ENCODE results near the gene SERPINE2. TPM values are rescaled to one million over a fixed set of nuclear protein-coding genes. Genes with fewer than 3 reads are reported as not detected.

Gene SERPINE2
- polyA plus RNA-seq, 3 donors from 2014 or later = 17.9 to 20.3 (median 18.7) TPM

DNA sequence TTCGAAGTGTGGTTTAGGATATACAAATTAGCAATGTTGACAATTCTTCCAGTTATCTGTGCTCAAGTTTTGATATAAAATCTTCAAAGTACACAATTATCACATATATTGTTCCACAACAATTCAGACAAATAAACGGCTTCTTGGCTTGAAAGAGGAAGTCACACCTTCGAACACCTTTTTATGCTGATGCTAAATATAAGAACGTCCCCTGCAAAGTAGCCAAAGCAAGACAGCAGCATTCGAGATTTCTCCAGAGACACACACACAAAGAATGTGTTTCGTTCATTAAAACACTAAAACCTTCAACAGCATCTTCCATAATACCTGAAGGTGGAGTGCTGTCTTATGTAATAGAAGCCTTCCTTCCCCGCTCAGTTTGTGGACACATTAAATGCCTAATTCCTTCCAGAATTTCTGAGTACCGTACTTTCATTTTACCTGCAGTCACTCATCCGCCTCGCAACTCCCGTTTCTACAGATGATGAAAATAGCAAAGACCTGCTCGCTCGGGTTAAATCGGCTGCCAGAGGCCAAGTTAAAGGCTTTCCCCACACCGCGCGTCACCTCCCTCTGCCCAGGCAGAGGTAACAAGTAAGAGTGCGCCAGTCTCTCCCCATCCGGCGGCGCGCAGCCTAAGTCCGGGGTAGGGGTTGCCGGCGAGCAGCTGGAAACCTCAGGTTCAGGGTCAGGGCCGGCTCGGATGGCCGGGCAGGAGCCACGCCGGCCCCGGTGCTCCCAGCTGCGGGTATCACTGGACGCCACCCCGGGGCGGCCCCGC, 847 bp downstream of the SERPINE2 start:
- Mint-ChIP-seq H3K4me1 (peaks cover 18 to 38% of the 10 kb centered on the region in 2 donors), H3K4me3 (peak overlapping the region; percentile 90 to 98 (median 93)), H3K27ac (peak overlapping the region in 5 of 6 donors; percentile 10 to 58 (median 40)), H3K9me3 (no peaks in the 10 kb centered on the region), H3K36me3 (peaks cover 0 to 2% (median 0%) of the 10 kb centered on the region in 3 donors), H3K27me3 (ENCODE audit: low read depth in 3 of 3) (peaks cover 14 to 33% (median 19%) of the 10 kb centered on the region in 3 donors)
- peak; percentile 39 to 46 (median 45) for DNase-seq

DNA sequence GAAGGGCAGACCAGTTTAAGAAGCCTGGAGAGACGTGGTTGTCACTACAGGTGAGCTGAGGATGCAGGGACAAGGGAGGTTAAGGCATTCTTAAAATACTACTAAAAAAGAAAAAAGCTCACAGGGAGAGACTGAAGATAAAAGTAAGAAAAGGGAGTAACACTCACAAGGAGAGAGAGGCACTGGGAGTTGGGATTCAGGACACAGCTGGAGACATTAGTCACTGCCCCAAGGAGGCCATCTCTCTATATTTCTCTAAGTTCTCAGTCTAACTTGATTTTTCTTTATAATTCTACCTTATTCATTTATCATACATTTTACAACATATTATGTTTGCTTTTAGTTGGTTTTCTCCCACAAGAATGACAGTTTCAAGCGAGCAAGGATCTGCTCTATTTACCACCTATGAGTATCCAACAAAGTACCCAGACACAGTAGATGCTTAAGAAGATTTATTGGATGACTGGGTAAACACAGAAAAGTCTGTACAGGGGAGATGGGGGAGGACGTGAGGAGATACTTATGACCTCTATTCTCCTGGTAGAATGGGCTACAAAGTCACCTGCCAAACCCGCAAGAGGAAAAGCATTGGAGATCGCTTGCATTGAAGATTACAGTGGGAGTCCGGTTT, 2.2 kb downstream of the SERPINE2 start:
- Mint-ChIP-seq H3K4me3 (peak overlapping the region in 4 of 5 donors; percentile 10 to 67 (median 37)), H3K36me3 (peaks cover 0 to 2% (median 0%) of the 10 kb centered on the region in 3 donors), H3K27me3 (ENCODE audit: low read depth in 3 of 3) (peaks cover 11 to 33% (median 16%) of the 10 kb centered on the region in 3 donors), H3K4me1 (peaks cover 18 to 38% of the 10 kb centered on the region in 2 donors), H3K27ac (no peak overlapping the region), H3K9me3 (no peaks in the 10 kb centered on the region)
- DNase-seq = no peak

DNA sequence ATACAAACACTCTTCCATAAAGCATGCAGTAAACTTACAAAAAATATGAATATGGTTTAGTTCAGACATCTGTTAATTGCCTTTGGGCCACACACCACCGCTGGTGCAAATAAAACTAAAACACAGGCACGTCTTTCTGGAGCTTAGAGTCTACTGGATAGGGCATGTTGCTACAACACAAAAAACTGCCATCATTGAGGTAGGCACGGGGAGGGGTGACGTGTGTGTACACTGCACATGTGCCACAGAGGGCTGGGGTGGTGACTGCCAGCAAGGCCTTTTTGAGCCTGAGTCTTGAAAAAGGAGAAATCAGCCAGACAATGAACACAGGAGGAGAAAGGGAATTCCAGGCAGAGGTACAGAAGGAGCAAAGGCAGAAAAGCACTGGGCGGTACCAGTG, 5.1 kb downstream of the SERPINE2 start:
- Mint-ChIP-seq H3K27me3 (ENCODE audit: low read depth in 3 of 3) (peaks cover 11 to 26% (median 16%) of the 10 kb centered on the region in 3 donors), H3K9me3 (no peaks in the 10 kb centered on the region), H3K4me3 (no peak overlapping the region), H3K4me1 (peaks cover 16 to 33% of the 10 kb centered on the region in 2 donors), H3K36me3 (peaks cover 0 to 2% (median 0%) of the 10 kb centered on the region in 3 donors), H3K27ac (peak overlapping the region in 1 of 6 donors; percentile 4)
- no peak for DNase-seq

- no peak overlapping the region for H3K27ac Mint-ChIP-seq
- H3K36me3 Mint-ChIP-seq = peaks cover 0 to 2% (median 0%) of the 10 kb centered on the region in 3 donors
- H3K9me3 Mint-ChIP-seq = no peaks in the 10 kb centered on the region
- H3K4me1 Mint-ChIP-seq = peaks cover 16 to 33% of the 10 kb centered on the region in 2 donors
- H3K4me3 Mint-ChIP-seq = no peak overlapping the region
- no peak for DNase-seq
- H3K27me3 Mint-ChIP-seq (ENCODE audit: low read depth in 3 of 3) = peaks cover 11 to 26% (median 16%) of the 10 kb centered on the region in 3 donors
Observed at GRCh38 chr2:224033601-224034000, 5.5 kb downstream of the SERPINE2 start.

DNA sequence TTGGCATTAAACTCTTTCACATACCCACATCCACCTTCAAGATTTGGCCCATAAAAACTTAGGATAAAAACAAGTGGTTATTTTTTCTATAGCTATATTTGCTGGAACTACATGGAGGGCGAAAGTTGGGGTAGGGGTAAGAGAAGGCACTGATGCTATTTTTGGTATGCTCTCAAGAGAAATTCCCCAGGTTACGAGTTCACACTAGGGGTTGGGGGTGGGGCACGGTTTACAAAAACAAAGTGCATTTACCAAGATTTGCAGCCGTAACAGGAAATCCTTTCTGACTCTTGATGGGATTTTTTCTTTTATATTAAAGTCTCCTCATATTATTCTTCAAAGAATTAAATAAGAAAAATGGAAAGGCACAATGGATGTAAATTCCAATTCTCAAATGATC, 6.8 kb downstream of the SERPINE2 start:
- peaks cover 0 to 2% (median 0%) of the 10 kb centered on the region in 3 donors for H3K36me3 Mint-ChIP-seq
- H3K27ac Mint-ChIP-seq = no peak overlapping the region
- H3K4me3 Mint-ChIP-seq = no peak overlapping the region
- no peak for DNase-seq
- peaks cover 16 to 31% of the 10 kb centered on the region in 2 donors for H3K4me1 Mint-ChIP-seq
- no peaks in the 10 kb centered on the region for H3K9me3 Mint-ChIP-seq
- H3K27me3 Mint-ChIP-seq (ENCODE audit: low read depth in 3 of 3) = peaks cover 8 to 19% (median 16%) of the 10 kb centered on the region in 3 donors

GRCh38 chr2:224031358-224031970, 7.6 kb downstream of the SERPINE2 start:
- Mint-ChIP-seq H3K4me3 (no peak overlapping the region), H3K27ac (no peak overlapping the region), H3K4me1 (peaks cover 22 to 31% of the 10 kb centered on the region in 2 donors), H3K9me3 (no peaks in the 10 kb centered on the region), H3K27me3 (ENCODE audit: low read depth in 3 of 3) (peaks cover 6 to 16% (median 14%) of the 10 kb centered on the region in 3 donors), H3K36me3 (peaks cover 0 to 2% (median 0%) of the 10 kb centered on the region in 3 donors)
- DNase-seq = no peak

- H3K27me3 Mint-ChIP-seq (ENCODE audit: low read depth in 3 of 3) = peaks cover 8 to 13% (median 13%) of the 10 kb centered on the region in 3 donors
- no peaks in the 10 kb centered on the region for H3K9me3 Mint-ChIP-seq
- H3K4me3 Mint-ChIP-seq = no peak overlapping the region
- peaks cover 0 to 2% (median 0%) of the 10 kb centered on the region in 3 donors for H3K36me3 Mint-ChIP-seq
- no peak overlapping the region for H3K27ac Mint-ChIP-seq
- H3K4me1 Mint-ChIP-seq = peaks cover 29 to 38% of the 10 kb centered on the region in 2 donors
- no peak for DNase-seq
Observed at GRCh38 chr2:224030786-224031185, 8.3 kb downstream of the SERPINE2 start.

DNA sequence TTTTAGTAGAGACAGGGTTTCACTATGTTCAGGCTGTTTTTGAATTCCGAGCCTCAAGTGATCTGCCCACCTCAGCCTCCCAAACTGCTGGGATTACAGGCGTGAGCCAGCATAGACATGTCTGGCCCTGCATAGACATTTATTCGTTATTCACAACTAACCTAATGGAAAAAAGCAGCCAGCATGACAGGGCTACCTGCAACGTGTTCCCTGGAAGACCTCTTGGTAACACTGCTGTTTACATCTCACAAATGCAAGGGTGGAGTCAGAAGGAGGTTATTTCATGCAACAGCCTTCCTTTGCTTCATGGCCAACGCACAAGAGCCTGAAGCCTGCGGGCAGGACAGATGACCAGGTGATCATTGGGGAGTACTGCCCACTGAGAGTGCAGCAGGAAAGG, 9.2 kb downstream of the SERPINE2 start:
- peaks cover 0 to 2% (median 0%) of the 10 kb centered on the region in 3 donors for H3K36me3 Mint-ChIP-seq
- H3K27ac Mint-ChIP-seq = no peak overlapping the region
- peaks cover 8 to 12% (median 8%) of the 10 kb centered on the region in 3 donors for H3K27me3 Mint-ChIP-seq (ENCODE audit: low read depth in 3 of 3)
- no peak for DNase-seq
- no peak overlapping the region for H3K4me3 Mint-ChIP-seq
- H3K9me3 Mint-ChIP-seq = no peaks in the 10 kb centered on the region
- peaks cover 38 to 47% of the 10 kb centered on the region in 2 donors for H3K4me1 Mint-ChIP-seq

DNA sequence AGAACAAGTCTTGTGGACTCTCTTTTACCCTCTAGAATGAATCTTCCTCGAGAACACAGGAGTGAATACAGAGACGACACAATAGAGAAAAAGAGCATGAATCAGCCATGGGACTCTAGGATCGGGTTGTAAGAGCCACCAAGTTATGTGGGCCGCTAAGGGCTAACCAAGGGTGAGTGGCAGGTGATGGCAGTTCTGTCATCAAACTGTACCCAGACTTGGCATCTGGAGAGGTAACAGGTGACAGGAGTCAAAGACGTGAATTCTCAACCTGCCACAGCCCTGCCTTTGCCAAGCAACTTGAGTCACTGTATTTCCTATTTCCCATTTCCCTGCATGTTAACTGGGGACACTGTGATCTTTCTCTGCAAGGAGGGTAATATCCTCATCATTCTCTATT, 11.2 kb downstream of the SERPINE2 start:
- Mint-ChIP-seq H3K4me1 (peaks cover 46 to 55% of the 10 kb centered on the region in 2 donors), H3K4me3 (peak overlapping the region in 4 of 5 donors; percentile 52 to 70 (median 54)), H3K27ac (peak overlapping the region in 5 of 6 donors; percentile 75 to 89 (median 85)), H3K27me3 (ENCODE audit: low read depth in 3 of 3) (peaks cover 0 to 2% (median 2%) of the 10 kb centered on the region in 3 donors), H3K36me3 (no peaks in the 10 kb centered on the region), H3K9me3 (no peaks in the 10 kb centered on the region)
- DNase-seq = no peak

GRCh38 chr2:224027070-224027469, 12.0 kb downstream of the SERPINE2 start:
- DNase-seq = no peak
- Mint-ChIP-seq H3K27me3 (ENCODE audit: low read depth in 3 of 3) (peaks cover 0 to 2% (median 2%) of the 10 kb centered on the region in 3 donors), H3K9me3 (no peaks in the 10 kb centered on the region), H3K4me3 (peak overlapping the region in 2 of 5 donors; percentile 11 to 14), H3K4me1 (peaks cover 46 to 61% of the 10 kb centered on the region in 2 donors), H3K27ac (peak overlapping the region in 5 of 6 donors; percentile 85 to 93 (median 89)), H3K36me3 (no peaks in the 10 kb centered on the region)

- peak overlapping the region; percentile 54 to 80 (median 71) for H3K4me3 Mint-ChIP-seq
- DNase-seq = peak; percentile 71 to 76 (median 73)
- H3K9me3 Mint-ChIP-seq = no peaks in the 10 kb centered on the region
- no peaks in the 10 kb centered on the region for H3K36me3 Mint-ChIP-seq
- peak overlapping the region; percentile 85 to 93 (median 89) for H3K27ac Mint-ChIP-seq
- peaks cover 46 to 61% of the 10 kb centered on the region in 2 donors for H3K4me1 Mint-ChIP-seq
- peaks cover 0 to 2% (median 2%) of the 10 kb centered on the region in 3 donors for H3K27me3 Mint-ChIP-seq (ENCODE audit: low read depth in 3 of 3)
Observed at GRCh38 chr2:224025874-224026273, 13.2 kb downstream of the SERPINE2 start.

- DNase-seq = no peak
- no peak overlapping the region for H3K4me3 Mint-ChIP-seq
- H3K27ac Mint-ChIP-seq = peak overlapping the region; percentile 76 to 93 (median 87)
- H3K9me3 Mint-ChIP-seq = no peaks in the 10 kb centered on the region
- H3K36me3 Mint-ChIP-seq = no peaks in the 10 kb centered on the region
- peaks cover 46 to 61% of the 10 kb centered on the region in 2 donors for H3K4me1 Mint-ChIP-seq
- H3K27me3 Mint-ChIP-seq (ENCODE audit: low read depth in 3 of 3) = peaks cover 0 to 2% (median 2%) of the 10 kb centered on the region in 3 donors
Observed at GRCh38 chr2:224024270-224024669, 14.8 kb downstream of the SERPINE2 start.

GRCh38 chr2:224023188-224023587, 15.9 kb downstream of the SERPINE2 start:
- Mint-ChIP-seq H3K27me3 (ENCODE audit: low read depth in 3 of 3) (peaks cover 0 to 2% (median 2%) of the 10 kb centered on the region in 3 donors), H3K27ac (peak overlapping the region in 5 of 6 donors; percentile 36 to 89 (median 78)), H3K36me3 (no peaks in the 10 kb centered on the region), H3K4me3 (no peak overlapping the region), H3K9me3 (no peaks in the 10 kb centered on the region), H3K4me1 (peaks cover 43 to 58% of the 10 kb centered on the region in 2 donors)
- no peak for DNase-seq
